NCI-H526 (cell line): ENCODE measurements around the gene GFRA1.

Experiments used
- DNase-seq, 2 experiments: peaks; one replicate each; lab custom pipeline; 2025; lab: John Stamatoyannopoulos, UW

The GFRA1 gene

GRCh38 chr10:116101616-116102315 is 171.2 kb downstream of the GFRA1 start:
- no peak for DNase-seq

GRCh38 chr10:116100984-116101383 is 172.0 kb downstream of the GFRA1 start:
- no peak for DNase-seq

GRCh38 chr10:116099023-116099420 is 174.0 kb downstream of the GFRA1 start:
- no peak for DNase-seq

- no peak for DNase-seq
Measured at GRCh38 chr10:116098411-116099022, 174.5 kb downstream of the GFRA1 start.

- DNase-seq, result no peak
Measured at GRCh38 chr10:116097239-116097784, 175.7 kb downstream of the GFRA1 start.

- peak; percentile 17 to 20 for DNase-seq
Measured at GRCh38 chr10:116096526-116096925, 176.5 kb downstream of the GFRA1 start.

GRCh38 chr10:116094356-116094755 is 178.7 kb downstream of the GFRA1 start:
- no peak for DNase-seq

- no peak for DNase-seq
Measured at GRCh38 chr10:116093031-116093430, 180.0 kb downstream of the GFRA1 start.

- no peak for DNase-seq
Measured at GRCh38 chr10:116088985-116089384, 184.0 kb downstream of the GFRA1 start.

GRCh38 chr10:116085323-116085722 is 187.7 kb downstream of the GFRA1 start:
- DNase-seq, result no peak

GRCh38 chr10:116084161-116084560 is 188.8 kb downstream of the GFRA1 start:
- no peak for DNase-seq

- DNase-seq, result no peak
Measured at GRCh38 chr10:116083226-116083762, 189.7 kb downstream of the GFRA1 start.

- no peak for DNase-seq
Measured at GRCh38 chr10:116082762-116083161, 190.2 kb downstream of the GFRA1 start.

GRCh38 chr10:116082206-116082605 is 190.8 kb downstream of the GFRA1 start:
- DNase-seq, result no peak

- no peak for DNase-seq
Measured at GRCh38 chr10:116080553-116080952, 192.5 kb downstream of the GFRA1 start.

GRCh38 chr10:116079355-116079754 is 193.7 kb downstream of the GFRA1 start:
- no peak for DNase-seq

- DNase-seq, result no peak
Measured at GRCh38 chr10:116076621-116077020, 196.4 kb downstream of the GFRA1 start.

- DNase-seq, result peak; percentile 74 to 79
Measured at GRCh38 chr10:116073510-116073909, 199.5 kb downstream of the GFRA1 start.

GRCh38 chr10:116073001-116073400 is 200.0 kb downstream of the GFRA1 start:
- peak; percentile 59 to 71 for DNase-seq

GRCh38 chr10:116071453-116072148 is 201.4 kb downstream of the GFRA1 start:
- DNase-seq, result peak in 1 of 2 experiments; percentile 21

- DNase-seq, result no peak
Measured at GRCh38 chr10:116070743-116071320, 202.2 kb downstream of the GFRA1 start.

- DNase-seq, result no peak
Measured at GRCh38 chr10:116069856-116070255, 203.2 kb downstream of the GFRA1 start.
